ENCODE results near the gene MRPS31. TPM values are rescaled to one million over a fixed set of nuclear protein-coding genes. Genes with fewer than 3 reads are reported as not detected.

Gene MRPS31
- total RNA-seq, 1 donor from 2014 or later: 11.3 TPM

- FAIRE-seq (no peak), DNase-seq (ENCODE audit: low read depth) (no peak)
- no peak for TF ChIP-seq CTCF (IDR thresholded peaks at IDR 0.05; ENCODE audit: insufficient read depth, low read length, severe bottlenecking)
- Histone ChIP-seq H3K36me3 (ENCODE audit: control insufficient read depth, insufficient read depth, low read length) (no peaks in the 10 kb centered on the region), H3K4me3 (ENCODE audit: low read depth, low read length) (no peak overlapping the region), H3K27me3 (ENCODE audit: control insufficient read depth, insufficient read depth, low read length) (no peaks in the 10 kb centered on the region)
Measured at GRCh38 chr13:40697711-40698110, 73.3 kb downstream of the MRPS31 start.

- FAIRE-seq: no peak
- no peak overlapping the region for H3K4me3 ChIP-seq (ENCODE audit: low read depth, low read length)
- no peaks in the 10 kb centered on the region for H3K27me3 ChIP-seq (ENCODE audit: control insufficient read depth, insufficient read depth, low read length)
- no peaks in the 10 kb centered on the region for H3K36me3 ChIP-seq (ENCODE audit: control insufficient read depth, insufficient read depth, low read length)
- no peak for DNase-seq (ENCODE audit: low read depth)
- TF ChIP-seq CTCF (IDR thresholded peaks at IDR 0.05; ENCODE audit: insufficient read depth, low read length, severe bottlenecking): no peak
Measured at GRCh38 chr13:40694426-40694825, 76.6 kb downstream of the MRPS31 start.

GRCh38 chr13:40692946-40693345 lies 78.0 kb downstream of the MRPS31 start:
- no peaks in the 10 kb centered on the region for H3K36me3 ChIP-seq (ENCODE audit: control insufficient read depth, insufficient read depth, low read length)
- no peak overlapping the region for H3K4me3 ChIP-seq (ENCODE audit: low read depth, low read length)
- peak; percentile 23 for DNase-seq (ENCODE audit: low read depth)
- no peak for TF ChIP-seq CTCF (IDR thresholded peaks at IDR 0.05; ENCODE audit: insufficient read depth, low read length, severe bottlenecking)
- FAIRE-seq: no peak
- no peaks in the 10 kb centered on the region for H3K27me3 ChIP-seq (ENCODE audit: control insufficient read depth, insufficient read depth, low read length)

GRCh38 chr13:40688781-40689180 lies 82.2 kb downstream of the MRPS31 start:
- H3K27me3 ChIP-seq (ENCODE audit: control insufficient read depth, insufficient read depth, low read length): no peaks in the 10 kb centered on the region
- DNase-seq (ENCODE audit: low read depth) (no peak), FAIRE-seq (no peak)
- no peaks in the 10 kb centered on the region for H3K36me3 ChIP-seq (ENCODE audit: control insufficient read depth, insufficient read depth, low read length)
- H3K4me3 ChIP-seq (ENCODE audit: low read depth, low read length): no peak overlapping the region
- no peak for TF ChIP-seq CTCF (IDR thresholded peaks at IDR 0.05; ENCODE audit: insufficient read depth, low read length, severe bottlenecking)

GRCh38 chr13:40682449-40683240 lies 88.3 kb downstream of the MRPS31 start:
- H3K36me3 ChIP-seq (ENCODE audit: control insufficient read depth, insufficient read depth, low read length): no peaks in the 10 kb centered on the region
- DNase-seq (ENCODE audit: low read depth): peak; percentile 49
- FAIRE-seq: no peak
- TF ChIP-seq CTCF (IDR thresholded peaks at IDR 0.05; ENCODE audit: insufficient read depth, low read length, severe bottlenecking): peak; percentile 14
- no peak overlapping the region for H3K4me3 ChIP-seq (ENCODE audit: low read depth, low read length)
- H3K27me3 ChIP-seq (ENCODE audit: control insufficient read depth, insufficient read depth, low read length): no peaks in the 10 kb centered on the region
